ENCODE measurements around the gene TYK2. TPM values are rescaled to one million over a fixed set of nuclear protein-coding genes. Genes with fewer than 3 reads are reported as not detected.

The TYK2 gene
- total and polyA plus RNA-seq, 2 of the 13 experiments (the other 11 are each of a cell fraction or from before 2014, with no cell fraction given): 38.8 to 60.1 TPM

DNA sequence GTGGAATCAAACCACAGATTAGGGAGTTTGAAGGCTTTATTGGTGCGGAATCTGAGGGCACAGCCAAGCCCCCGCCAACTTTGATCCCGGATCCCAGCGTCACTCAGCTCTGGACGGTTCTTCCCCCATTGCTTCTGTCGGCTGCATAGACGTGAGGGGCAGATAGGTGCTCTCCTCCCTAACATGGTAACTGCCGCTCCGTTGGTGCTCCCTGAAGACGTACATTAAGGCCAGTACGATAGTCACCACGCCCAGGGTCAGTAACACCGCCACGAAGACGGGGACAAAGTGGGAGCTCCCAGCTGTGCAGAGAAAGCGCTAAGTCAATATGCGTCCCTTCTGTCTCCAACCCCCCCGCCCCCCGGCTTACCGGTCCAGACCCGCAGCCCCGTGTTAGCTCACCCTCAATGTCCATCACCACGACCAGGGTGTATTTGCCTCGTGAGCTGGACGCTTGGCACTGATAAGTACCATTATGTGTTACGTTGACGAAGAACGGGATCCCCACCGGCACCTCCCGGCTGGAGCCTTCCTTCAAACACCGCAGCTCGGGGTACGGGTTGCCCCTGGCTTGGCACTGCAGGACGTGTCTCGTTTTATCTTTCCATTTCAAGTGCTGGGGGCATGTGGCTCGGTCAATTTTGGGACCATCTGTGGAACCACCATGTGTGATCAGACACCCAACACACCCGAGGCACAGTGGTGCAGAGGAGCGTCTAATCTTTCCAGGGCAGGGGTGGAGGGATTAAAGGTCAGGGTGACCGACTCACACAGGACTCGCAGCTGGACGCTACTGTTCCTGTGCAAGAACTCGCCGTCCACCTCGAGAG is 46.4 kb downstream of the TYK2 start (continued):
- TF ChIP-seq THAP9 (CRISPR knock-in tag; IDR thresholded peaks at IDR 0.05; ENCODE audit: borderline replicate concordance) (peak; percentile 8; the same call in 1 of the 2 replicates), GLMP (CRISPR knock-in tag; IDR thresholded peaks at IDR 0.05; ENCODE audit: borderline replicate concordance) (no peak), NFYC (CRISPR knock-in tag; IDR thresholded peaks at IDR 0.05) (no peak), GTF3A (CRISPR knock-in tag; conservative IDR thresholded peaks at IDR 0.05) (no peak), ZBTB38 (CRISPR knock-in tag; IDR thresholded peaks at IDR 0.05) (no peak; the same call in 1 of the 2 replicates), CHD2 (IDR thresholded peaks at IDR 0.05; ENCODE audit: low read depth, low read length) (no peak), ERF (CRISPR knock-in tag; IDR thresholded peaks at IDR 0.05) (no peak), CC2D1A (CRISPR knock-in tag; IDR thresholded peaks at IDR 0.05) (no peak), ZNF251 (CRISPR knock-in tag; IDR thresholded peaks at IDR 0.05) (no peak), EEA1 (CRISPR knock-in tag; IDR thresholded peaks at IDR 0.05; ENCODE audit: borderline replicate concordance) (no peak), SRSF1 (optimal IDR thresholded peaks at IDR 0.05; ENCODE audit: low read depth, low read length) (peak; percentile 14), ZNF841 (CRISPR knock-in tag; IDR thresholded peaks at IDR 0.05; ENCODE audit: borderline replicate concordance) (no peak), POLR2G (IDR thresholded peaks at IDR 0.05; ENCODE audit: low read depth, low read length) (no peak), ZNF879 (CRISPR knock-in tag; IDR thresholded peaks at IDR 0.05) (no peak), ZNF792 (CRISPR knock-in tag; IDR thresholded peaks at IDR 0.05) (no peak), HNRNPLL (IDR thresholded peaks at IDR 0.05; ENCODE audit: low read depth, low read length, poor library complexity, severe bottlenecking) (no peak), HNF4A (CRISPR knock-in tag; IDR thresholded peaks at IDR 0.05) (peak; percentile 57), ZNF121 (CRISPR knock-in tag; IDR thresholded peaks at IDR 0.05) (no peak)
- TF ChIP-seq, protein P1, sequence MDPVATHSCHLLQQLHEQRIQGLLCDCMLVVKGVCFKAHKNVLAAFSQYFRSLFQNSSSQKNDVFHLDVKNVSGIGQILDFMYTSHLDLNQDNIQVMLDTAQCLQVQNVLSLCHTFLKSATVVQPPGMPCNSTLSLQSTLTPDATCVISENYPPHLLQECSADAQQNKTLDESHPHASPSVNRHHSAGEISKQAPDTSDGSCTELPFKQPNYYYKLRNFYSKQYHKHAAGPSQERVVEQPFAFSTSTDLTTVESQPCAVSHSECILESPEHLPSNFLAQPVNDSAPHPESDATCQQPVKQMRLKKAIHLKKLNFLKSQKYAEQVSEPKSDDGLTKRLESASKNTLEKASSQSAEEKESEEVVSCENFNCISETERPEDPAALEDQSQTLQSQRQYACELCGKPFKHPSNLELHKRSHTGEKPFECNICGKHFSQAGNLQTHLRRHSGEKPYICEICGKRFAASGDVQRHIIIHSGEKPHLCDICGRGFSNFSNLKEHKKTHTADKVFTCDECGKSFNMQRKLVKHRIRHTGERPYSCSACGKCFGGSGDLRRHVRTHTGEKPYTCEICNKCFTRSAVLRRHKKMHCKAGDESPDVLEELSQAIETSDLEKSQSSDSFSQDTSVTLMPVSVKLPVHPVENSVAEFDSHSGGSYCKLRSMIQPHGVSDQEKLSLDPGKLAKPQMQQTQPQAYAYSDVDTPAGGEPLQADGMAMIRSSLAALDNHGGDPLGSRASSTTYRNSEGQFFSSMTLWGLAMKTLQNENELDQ (CRISPR knock-in tag; IDR thresholded peaks at IDR 0.05; ENCODE audit: borderline replicate concordance): no peak
- TF ChIP-seq, protein P2, sequence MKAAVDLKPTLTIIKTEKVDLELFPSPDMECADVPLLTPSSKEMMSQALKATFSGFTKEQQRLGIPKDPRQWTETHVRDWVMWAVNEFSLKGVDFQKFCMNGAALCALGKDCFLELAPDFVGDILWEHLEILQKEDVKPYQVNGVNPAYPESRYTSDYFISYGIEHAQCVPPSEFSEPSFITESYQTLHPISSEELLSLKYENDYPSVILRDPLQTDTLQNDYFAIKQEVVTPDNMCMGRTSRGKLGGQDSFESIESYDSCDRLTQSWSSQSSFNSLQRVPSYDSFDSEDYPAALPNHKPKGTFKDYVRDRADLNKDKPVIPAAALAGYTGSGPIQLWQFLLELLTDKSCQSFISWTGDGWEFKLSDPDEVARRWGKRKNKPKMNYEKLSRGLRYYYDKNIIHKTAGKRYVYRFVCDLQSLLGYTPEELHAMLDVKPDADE (CRISPR knock-in tag; IDR thresholded peaks at IDR 0.05): no peak
- TF ChIP-seq, protein P3, sequence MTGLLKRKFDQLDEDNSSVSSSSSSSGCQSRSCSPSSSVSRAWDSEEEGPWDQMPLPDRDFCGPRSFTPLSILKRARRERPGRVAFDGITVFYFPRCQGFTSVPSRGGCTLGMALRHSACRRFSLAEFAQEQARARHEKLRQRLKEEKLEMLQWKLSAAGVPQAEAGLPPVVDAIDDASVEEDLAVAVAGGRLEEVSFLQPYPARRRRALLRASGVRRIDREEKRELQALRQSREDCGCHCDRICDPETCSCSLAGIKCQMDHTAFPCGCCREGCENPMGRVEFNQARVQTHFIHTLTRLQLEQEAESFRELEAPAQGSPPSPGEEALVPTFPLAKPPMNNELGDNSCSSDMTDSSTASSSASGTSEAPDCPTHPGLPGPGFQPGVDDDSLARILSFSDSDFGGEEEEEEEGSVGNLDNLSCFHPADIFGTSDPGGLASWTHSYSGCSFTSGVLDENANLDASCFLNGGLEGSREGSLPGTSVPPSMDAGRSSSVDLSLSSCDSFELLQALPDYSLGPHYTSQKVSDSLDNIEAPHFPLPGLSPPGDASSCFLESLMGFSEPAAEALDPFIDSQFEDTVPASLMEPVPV (CRISPR knock-in tag; IDR thresholded peaks at IDR 0.05): no peak
